ENCODE data around the gene TRIM8. TPM values are rescaled to one million over a fixed set of nuclear protein-coding genes. Genes with fewer than 3 reads are reported as not detected.
A peak's percentile ranks its signal among the peaks of the same experiment; 100 is the strongest.

The TRIM8 gene
- total and polyA plus RNA-seq, 2 of the 4 experiments (the other 2 are of a cell fraction): 25.5 to 126 TPM

DNA sequence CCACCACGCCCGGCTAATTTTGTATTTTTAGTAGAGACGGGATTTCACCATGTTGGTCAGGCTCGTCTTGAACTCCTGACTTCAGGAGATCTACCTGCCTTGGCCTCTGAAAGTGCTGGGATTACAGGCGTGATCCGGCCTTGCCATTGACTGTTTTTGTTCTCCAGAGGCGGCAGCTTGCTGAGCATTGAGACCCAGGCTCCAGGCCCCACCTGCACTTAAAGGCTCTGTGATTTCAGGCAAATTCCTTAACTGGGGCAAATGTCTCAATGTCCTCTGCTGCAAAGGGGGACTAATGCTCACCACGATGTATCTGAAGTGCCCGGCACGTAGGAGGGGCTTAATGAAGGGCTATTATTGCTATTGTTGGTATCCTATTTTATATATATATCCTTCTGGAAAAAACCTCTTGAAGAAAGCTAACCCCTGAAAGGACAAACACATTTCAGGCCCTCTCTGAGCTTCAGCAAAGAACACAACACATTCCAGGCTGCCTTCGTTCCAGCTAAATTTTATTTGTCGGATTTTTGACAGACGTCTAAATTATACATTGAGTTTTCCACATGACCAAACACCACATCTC, 29.0 kb downstream of the TRIM8 start:
- H2BK120ac ChIP-seq (ENCODE audit: low read depth, low read length): peak overlapping the region; percentile 97
- peak overlapping the region; percentile 83; the same call in 1 of the 2 replicates for H3K18ac ChIP-seq (ENCODE audit: low read depth, low read length)
- H2AK9ac ChIP-seq (replicated peaks; ENCODE audit: low read depth, low read length, poor library complexity): peak overlapping the region; percentile 60
- peak overlapping the region; percentile 81; the same call in 1 of the 2 replicates for H3K4me2 ChIP-seq (ENCODE audit: low read depth, low read length)
- peak overlapping the region; percentile 85; the same call in 1 of the 2 replicates for H3K9ac ChIP-seq (ENCODE audit: low read depth, low read length)
- intact Hi-C loops (cut with micrococcal nuclease) (no loop called here), dilution Hi-C loops (cut with HindIII; ENCODE audit: low sequenced_read_pairs, unreplicated experiment) (no loop called here), in situ Hi-C loops (cut with MboI; ENCODE audit: low sequenced_read_pairs) (no loop called here)
- WGBS, 2 experiments (ENCODE audit: extremely low coverage in 2 of 2, insufficient read length in 1 of 2): 83% methylated on average over 6 of the region's 13 CpGs; no CpG with 5 or more reads in 1 of the 2 experiments
- H3K4me1 ChIP-seq (ENCODE audit: control insufficient read depth, insufficient read depth, low read length): peaks cover 49% of the 10 kb centered on the region
- H2BK5ac ChIP-seq (ENCODE audit: low read depth, low read length, poor library complexity, severe bottlenecking): peak overlapping the region; percentile 97
- H3K79me1 ChIP-seq (ENCODE audit: low read depth in 1 of 2, low read length in 2 of 2): peaks cover 4 to 41% of the 10 kb centered on the region in 2 experiments; a peak in 3 of 4 replicates
- H3K14ac ChIP-seq (replicated peaks; ENCODE audit: low read depth, low read length): peak overlapping the region; percentile 93
- H4K91ac ChIP-seq (ENCODE audit: insufficient read depth, low read depth, low read length): peak overlapping the region; percentile 97; the same call in 1 of the 2 replicates
- H3K9me1 ChIP-seq (ENCODE audit: insufficient read depth, low read length): peaks cover 21% of the 10 kb centered on the region
- H2BK20ac ChIP-seq (ENCODE audit: low read depth, low read length): peak overlapping the region; percentile 38; the same call in 1 of the 2 replicates
- H2AK5ac ChIP-seq (ENCODE audit: low read depth, low read length): peak overlapping the region; percentile 72; the same call in 1 of the 2 replicates
- no peaks in the 10 kb centered on the region for H3K27me3 ChIP-seq (ENCODE audit: control insufficient read depth, insufficient read depth, low read length)
- no peaks in the 10 kb centered on the region for H4K20me1 ChIP-seq (ENCODE audit: insufficient read depth, low read length)
- peak overlapping the region; percentile 96 for H3K4ac ChIP-seq (ENCODE audit: low read depth, low read length)
- H2BK15ac ChIP-seq (ENCODE audit: low read depth, low read length): peak overlapping the region; percentile 46; the same call in 1 of the 3 replicates
- no TSS peak for BruUV-seq (replicated peaks)
- DNase-seq: no peak
- peak overlapping the region; percentile 78 to 93 for H4K8ac ChIP-seq (ENCODE audit: low read depth in 2 of 2, low read length in 2 of 2)
- TF ChIP-seq MAFK (IDR thresholded peaks at IDR 0.05; ENCODE audit: low read depth, low read length) (no peak), RCOR1 (IDR thresholded peaks at IDR 0.05; ENCODE audit: insufficient replicate concordance, low read length) (no peak), POLR2A (IDR thresholded peaks at IDR 0.05; ENCODE audit: low read depth, low read length) (no peak), CEBPB (IDR thresholded peaks at IDR 0.05; ENCODE audit: low read depth, low read length) (no peak), MXI1 (IDR thresholded peaks at IDR 0.05; ENCODE audit: borderline replicate concordance, low read depth, low read length) (no peak), BHLHE40 (IDR thresholded peaks at IDR 0.05; ENCODE audit: low read depth, low read length) (no peak), RFX5 (IDR thresholded peaks at IDR 0.05; ENCODE audit: low read depth, low read length) (no peak), USF2 (IDR thresholded peaks at IDR 0.05; ENCODE audit: low read depth, low read length) (no peak)
- TF ChIP-seq, protein P1, sequence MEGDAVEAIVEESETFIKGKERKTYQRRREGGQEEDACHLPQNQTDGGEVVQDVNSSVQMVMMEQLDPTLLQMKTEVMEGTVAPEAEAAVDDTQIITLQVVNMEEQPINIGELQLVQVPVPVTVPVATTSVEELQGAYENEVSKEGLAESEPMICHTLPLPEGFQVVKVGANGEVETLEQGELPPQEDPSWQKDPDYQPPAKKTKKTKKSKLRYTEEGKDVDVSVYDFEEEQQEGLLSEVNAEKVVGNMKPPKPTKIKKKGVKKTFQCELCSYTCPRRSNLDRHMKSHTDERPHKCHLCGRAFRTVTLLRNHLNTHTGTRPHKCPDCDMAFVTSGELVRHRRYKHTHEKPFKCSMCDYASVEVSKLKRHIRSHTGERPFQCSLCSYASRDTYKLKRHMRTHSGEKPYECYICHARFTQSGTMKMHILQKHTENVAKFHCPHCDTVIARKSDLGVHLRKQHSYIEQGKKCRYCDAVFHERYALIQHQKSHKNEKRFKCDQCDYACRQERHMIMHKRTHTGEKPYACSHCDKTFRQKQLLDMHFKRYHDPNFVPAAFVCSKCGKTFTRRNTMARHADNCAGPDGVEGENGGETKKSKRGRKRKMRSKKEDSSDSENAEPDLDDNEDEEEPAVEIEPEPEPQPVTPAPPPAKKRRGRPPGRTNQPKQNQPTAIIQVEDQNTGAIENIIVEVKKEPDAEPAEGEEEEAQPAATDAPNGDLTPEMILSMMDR (conservative IDR thresholded peaks at IDR 0.05; ENCODE audit: low read depth, low read length): no peak
- no peak overlapping the region for H3K4me3 ChIP-seq (ENCODE audit: insufficient read depth, low read depth, low read length)
- H4K5ac ChIP-seq (ENCODE audit: low read depth, low read length): no peak overlapping the region; the same call in 1 of the 2 replicates
- ChIA-PET POLR2A (ENCODE audit: unreplicated experiment) (no interaction called here), CTCF (no interaction called here)
- no peak for ATAC-seq (ENCODE audit: low read depth)
- H3K23ac ChIP-seq (ENCODE audit: low read depth, low read length): peak overlapping the region; percentile 29
- no peaks in the 10 kb centered on the region for H3K9me3 ChIP-seq (ENCODE audit: control insufficient read depth, insufficient read depth, low read length)
- H3K56ac ChIP-seq (ENCODE audit: extremely low read depth, insufficient read depth, low read length): peak overlapping the region; percentile 36; the same call in 1 of the 2 replicates
- no peaks in the 10 kb centered on the region for H3K36me3 ChIP-seq (ENCODE audit: control insufficient read depth, insufficient read depth, low read length)
- H3K27ac ChIP-seq (ENCODE audit: insufficient read depth, low read length): peak overlapping the region; percentile 24; the same call in 1 of the 2 replicates
- H2AFZ ChIP-seq (replicated peaks; ENCODE audit: low read length, poor library complexity): peak overlapping the region; percentile 62
